Measurements from ENCODE around the gene URB1.

GRCh38 chr21:32303385-32303784 lies 89.4 kb downstream of the URB1 start:
- TF ChIP-seq CTCF (conservative IDR thresholded peaks at IDR 0.05; ENCODE audit: low read depth in 2 of 2): no peak
- TF ChIP-seq EZH2 (IDR thresholded peaks at IDR 0.05; ENCODE audit: low read depth, unreplicated experiment): no peak
- no peak for TF ChIP-seq CREB1 (CRISPR knock-in tag; IDR thresholded peaks at IDR 0.05; ENCODE audit: low read depth)
- TF ChIP-seq EZH2phosphoT487 (IDR thresholded peaks at IDR 0.05; ENCODE audit: unreplicated experiment): no peak
- TF ChIP-seq REST (IDR thresholded peaks at IDR 0.05; ENCODE audit: unreplicated experiment): no peak
- TF ChIP-seq JUNB (IDR thresholded peaks at IDR 0.05; ENCODE audit: unreplicated experiment): no peak
- no peak for TF ChIP-seq POLR2AphosphoS5 (IDR thresholded peaks at IDR 0.05; ENCODE audit: low read depth)
- no peak for TF ChIP-seq NANOG (IDR thresholded peaks at IDR 0.05; ENCODE audit: borderline replicate concordance)
